Measurements from ENCODE around the gene DIP2C.
"Not testable (repeated sequence)": the region's sequence is repeated elsewhere in the genome, so short reads cannot be mapped to it uniquely, and the experiment has no call there.

Gene DIP2C

GRCh38 chr10:541750-542371 lies 147.6 kb downstream of the DIP2C start:
- H3K27ac Mint-ChIP-seq, result peak overlapping the region; percentile 83
- peaks cover 8% of the 10 kb centered on the region for H3K4me1 Mint-ChIP-seq
- no peaks in the 10 kb centered on the region for H3K9me3 Mint-ChIP-seq
- no peak overlapping the region for H3K4me3 Mint-ChIP-seq
- no peaks in the 10 kb centered on the region for H3K36me3 Mint-ChIP-seq
- H3K27me3 Mint-ChIP-seq, result peaks cover 22% of the 10 kb centered on the region

GRCh38 chr10:541041-541440 lies 148.4 kb downstream of the DIP2C start:
- H3K4me1 Mint-ChIP-seq, result peaks cover 8% of the 10 kb centered on the region
- H3K9me3 Mint-ChIP-seq, result no peaks in the 10 kb centered on the region
- H3K27me3 Mint-ChIP-seq, result peaks cover 22% of the 10 kb centered on the region
- no peak overlapping the region for H3K4me3 Mint-ChIP-seq
- no peak overlapping the region for H3K27ac Mint-ChIP-seq
- H3K36me3 Mint-ChIP-seq, result no peaks in the 10 kb centered on the region

- no peaks in the 10 kb centered on the region for H3K9me3 Mint-ChIP-seq
- H3K27ac Mint-ChIP-seq, result no peak overlapping the region
- peaks cover 8% of the 10 kb centered on the region for H3K4me1 Mint-ChIP-seq
- no peak overlapping the region for H3K4me3 Mint-ChIP-seq
- H3K27me3 Mint-ChIP-seq, result peaks cover 22% of the 10 kb centered on the region
- no peaks in the 10 kb centered on the region for H3K36me3 Mint-ChIP-seq
Measured at GRCh38 chr10:538895-539294, 150.6 kb downstream of the DIP2C start.

GRCh38 chr10:536935-537334 lies 152.5 kb downstream of the DIP2C start:
- Mint-ChIP-seq H3K27me3 (peaks cover 14% of the 10 kb centered on the region), H3K27ac (no peak overlapping the region), H3K4me1 (peaks cover 8% of the 10 kb centered on the region)

GRCh38 chr10:536371-536925 lies 153.0 kb downstream of the DIP2C start:
- Mint-ChIP-seq H3K4me3 (no peak overlapping the region), H3K27me3 (peaks cover 9% of the 10 kb centered on the region), H3K4me1 (peaks cover 8% of the 10 kb centered on the region), H3K9me3 (no peaks in the 10 kb centered on the region), H3K36me3 (no peaks in the 10 kb centered on the region), H3K27ac (no peak overlapping the region)

More at GRCh38 chr10:536935-537334, 152.5 kb downstream of the DIP2C start:
- no peaks in the 10 kb centered on the region for H3K9me3 Mint-ChIP-seq
- no peaks in the 10 kb centered on the region for H3K36me3 Mint-ChIP-seq
- H3K4me3 Mint-ChIP-seq, result no peak overlapping the region

GRCh38 chr10:535952-536351 lies 153.5 kb downstream of the DIP2C start:
- Mint-ChIP-seq H3K36me3 (no peaks in the 10 kb centered on the region), H3K9me3 (no peaks in the 10 kb centered on the region), H3K27ac (no peak overlapping the region), H3K27me3 (peaks cover 7% of the 10 kb centered on the region), H3K4me3 (no peak overlapping the region), H3K4me1 (peaks cover 8% of the 10 kb centered on the region)

- Mint-ChIP-seq H3K27me3 (peaks cover 7% of the 10 kb centered on the region), H3K4me3 (no peak overlapping the region), H3K36me3 (no peaks in the 10 kb centered on the region)
Measured at GRCh38 chr10:535051-535450, 154.4 kb downstream of the DIP2C start.

GRCh38 chr10:534047-534566 lies 155.4 kb downstream of the DIP2C start:
- no peak overlapping the region for H3K4me3 Mint-ChIP-seq
- H3K27ac Mint-ChIP-seq, result no peak overlapping the region
- no peaks in the 10 kb centered on the region for H3K4me1 Mint-ChIP-seq
- no peaks in the 10 kb centered on the region for H3K36me3 Mint-ChIP-seq
- peaks cover 5% of the 10 kb centered on the region for H3K27me3 Mint-ChIP-seq
- no peaks in the 10 kb centered on the region for H3K9me3 Mint-ChIP-seq

More at GRCh38 chr10:535051-535450, 154.4 kb downstream of the DIP2C start:
- Mint-ChIP-seq H3K27ac (no peak overlapping the region), H3K9me3 (no peaks in the 10 kb centered on the region), H3K4me1 (peaks cover under 1% of the 10 kb centered on the region)

- Mint-ChIP-seq H3K4me3 (no peak overlapping the region), H3K27ac (no peak overlapping the region), H3K9me3 (no peaks in the 10 kb centered on the region), H3K4me1 (no peaks in the 10 kb centered on the region), H3K36me3 (no peaks in the 10 kb centered on the region), H3K27me3 (peaks cover 2% of the 10 kb centered on the region)
Measured at GRCh38 chr10:533611-534010, 155.9 kb downstream of the DIP2C start.

GRCh38 chr10:533186-533585 lies 156.3 kb downstream of the DIP2C start:
- no peaks in the 10 kb centered on the region for H3K36me3 Mint-ChIP-seq
- peaks cover 2% of the 10 kb centered on the region for H3K27me3 Mint-ChIP-seq
- no peaks in the 10 kb centered on the region for H3K9me3 Mint-ChIP-seq
- H3K4me1 Mint-ChIP-seq, result no peaks in the 10 kb centered on the region
- no peak overlapping the region for H3K4me3 Mint-ChIP-seq
- no peak overlapping the region for H3K27ac Mint-ChIP-seq

GRCh38 chr10:532331-532730 lies 157.1 kb downstream of the DIP2C start:
- H3K4me1 Mint-ChIP-seq, H3K27ac Mint-ChIP-seq, H3K9me3 Mint-ChIP-seq, H3K27me3 Mint-ChIP-seq, H3K36me3 Mint-ChIP-seq, H3K4me3 Mint-ChIP-seq: not testable (repeated sequence)

GRCh38 chr10:531541-531940 lies 157.9 kb downstream of the DIP2C start:
- Mint-ChIP-seq H3K9me3 (no peaks in the 10 kb centered on the region), H3K36me3 (no peaks in the 10 kb centered on the region), H3K27me3 (peaks cover 1% of the 10 kb centered on the region), H3K4me1 (no peaks in the 10 kb centered on the region), H3K4me3 (no peak overlapping the region), H3K27ac (no peak overlapping the region)

GRCh38 chr10:530717-531116 lies 158.8 kb downstream of the DIP2C start:
- H3K27ac Mint-ChIP-seq, result no peak overlapping the region
- no peak overlapping the region for H3K4me3 Mint-ChIP-seq
- H3K36me3 Mint-ChIP-seq, result no peaks in the 10 kb centered on the region
- H3K9me3 Mint-ChIP-seq, result no peaks in the 10 kb centered on the region
- peaks cover 1% of the 10 kb centered on the region for H3K27me3 Mint-ChIP-seq
- H3K4me1 Mint-ChIP-seq, result no peaks in the 10 kb centered on the region

GRCh38 chr10:529468-530230 lies 159.8 kb downstream of the DIP2C start:
- Mint-ChIP-seq H3K27ac (no peak overlapping the region), H3K9me3 (no peaks in the 10 kb centered on the region), H3K36me3 (no peaks in the 10 kb centered on the region), H3K27me3 (peaks cover 1% of the 10 kb centered on the region), H3K4me3 (no peak overlapping the region), H3K4me1 (no peaks in the 10 kb centered on the region)

- no peaks in the 10 kb centered on the region for H3K4me1 Mint-ChIP-seq
- peaks cover 1% of the 10 kb centered on the region for H3K27me3 Mint-ChIP-seq
Measured at GRCh38 chr10:528173-529165, 161.0 kb downstream of the DIP2C start.

More at GRCh38 chr10:528173-529165, 161.0 kb downstream of the DIP2C start:
- Mint-ChIP-seq H3K9me3 (no peaks in the 10 kb centered on the region), H3K27ac (no peak overlapping the region), H3K4me3 (no peak overlapping the region), H3K36me3 (no peaks in the 10 kb centered on the region)

Data from activated naive CD4-positive, alpha-beta T cell treated with anti-CD3 and anti-CD28 coated beads, Interleukin-2, amount 50 U/mL, for 24 hours (primary cell).